PC-9 (cell line): ENCODE data around the gene AKR1C1. TPM values are rescaled to one million over a fixed set of nuclear protein-coding genes. Genes with fewer than 3 reads are reported as not detected.
"Not testable (repeated sequence)": the region's sequence is repeated elsewhere in the genome, so short reads cannot be mapped to it uniquely, and the experiment has no call there.

Experiments
- BruUV-seq: library from RNA; stranded (reverse); fragments of 400-500 nt; replicated peaks from 2 replicates; lab custom pipeline; 2021; lab: Mats Ljungman, UMichigan
- CTCF ChIA-PET: fragments of 300-600 bp; sonication (Branson Sonifier 250); formaldehyde crosslinking; loops from one replicate; lab custom pipeline; 2022; ENCODE audit warnings: antibody characterized with exemption; lab: Charles Lee
- POLR2A ChIA-PET: fragments of 300-600 bp; sonication (Branson Sonifier 250); formaldehyde crosslinking; loops from one replicate; lab custom pipeline; 2022; ENCODE audit warnings: antibody characterized with exemption; ENCODE audit not compliant: unreplicated experiment; lab: Charles Lee
- DNase-seq, 2 experiments: peaks; one replicate each; pipeline versions ENCODE4 v3.0.0 to v3.0.0-alpha.2; 2015 to 2022; ENCODE audit warnings: mixed read lengths in 1 of 2
- H2AFZ ChIP-seq: fragments of 200-600 bp; sonication (generic); 2 replicates; pipeline ENCODE4 v1.8.1; 2017; ENCODE audit warnings: antibody characterized with exemption
- H3F3A ChIP-seq: fragments of 200-600 bp; sonication (generic); 2 replicates; pipeline ENCODE4 v1.8.1; 2017; ENCODE audit warnings: antibody characterized with exemption, mild to moderate bottlenecking, low read depth; ENCODE audit not compliant: insufficient read depth
- H3K27ac ChIP-seq: fragments of 200-600 bp; sonication (generic); 2 replicates; pipeline ENCODE4 v1.6.1; 2016; ENCODE audit warnings: mixed run types
- H3K27me3 ChIP-seq: fragments of 200-600 bp; sonication (generic); 2 replicates; pipeline ENCODE4 v1.6.1; 2016; ENCODE audit warnings: low read depth, mixed run types; ENCODE audit not compliant: insufficient read depth
- H3K36me3 ChIP-seq: fragments of 200-600 bp; sonication (generic); 2 replicates; pipeline ENCODE4 v1.6.1; 2016; ENCODE audit warnings: low read depth, mixed run types
- H3K4me1 ChIP-seq: fragments of 200-600 bp; sonication (generic); replicated peaks from 2 replicates; pipeline ENCODE4 v1.6.1; 2016; ENCODE audit warnings: mixed run types; ENCODE audit not compliant: insufficient read depth
- H3K4me2 ChIP-seq: fragments of 200-600 bp; sonication (generic); 2 replicates; pipeline ENCODE4 v1.6.1; 2017; ENCODE audit warnings: mixed run types
- H3K4me3 ChIP-seq: fragments of 200-600 bp; sonication (generic); 2 replicates; pipeline ENCODE4 v1.6.1; 2016; ENCODE audit warnings: mixed run types
- H3K79me2 ChIP-seq: fragments of 200-600 bp; sonication (generic); 2 replicates; pipeline ENCODE4 v1.6.1; 2017; ENCODE audit warnings: low read depth, mixed run types
- H3K9me2 ChIP-seq: fragments of 200-600 bp; sonication (generic); 2 replicates; pipeline ENCODE4 v1.8.1; 2017; ENCODE audit warnings: mild to moderate bottlenecking; ENCODE audit not compliant: insufficient read depth
- H3K9me3 ChIP-seq: fragments of 200-600 bp; sonication (generic); 2 replicates; pipeline ENCODE4 v1.8.1; 2016; ENCODE audit warnings: low read depth; ENCODE audit not compliant: insufficient read depth
- H4K20me1 ChIP-seq: fragments of 200-600 bp; sonication (generic); 2 replicates; pipeline ENCODE4 v1.8.1; 2017; ENCODE audit not compliant: insufficient read depth
- CTCF ChIP-seq: fragments of 200-600 bp; sonication (generic); conservative IDR thresholded peaks from 2 replicates; pipeline ENCODE4 v1.6.1; 2017; ENCODE audit warnings: mixed run types, antibody characterized with exemption, mild to moderate bottlenecking, moderate library complexity
- EZH2 ChIP-seq: fragments of 200-600 bp; sonication (generic); IDR thresholded peaks from 2 replicates; pipeline ENCODE4 v1.8.0; 2017; ENCODE audit warnings: antibody characterized with exemption, low read depth
- intact Hi-C: fragments of 100-400 bp; cut with micrococcal nuclease; formaldehyde crosslinking; loops from one replicate; pipeline ENCODE4 v1.10.0; 2022; ENCODE audit not compliant: unreplicated experiment
- total RNA-seq: library from RNA; stranded (reverse); gene quantifications from 2 replicates; pipeline ENCODE4 v1.2.3, GENCODE V29; 2021

The AKR1C1 gene
- total RNA-seq, 1 experiment from 2014 or later = 1,313 TPM

GRCh38 chr10:5008857-5009548, 45.8 kb downstream of the AKR1C1 start:
- DNase-seq = peak; percentile 66 to 90
- Histone ChIP-seq H3K4me2 (peak overlapping the region; percentile 70), H3K4me1 (peaks cover 52% of the 10 kb centered on the region), H3K4me3 (peak overlapping the region; percentile 24; the same call in 1 of the 2 replicates), H3K27ac (peak overlapping the region; percentile 97), H3K79me2 (peaks cover 44% of the 10 kb centered on the region), H3F3A (peaks cover 21% of the 10 kb centered on the region)
- H3K9me3 ChIP-seq, H2AFZ ChIP-seq, H3K36me3 ChIP-seq, H3K27me3 ChIP-seq, H4K20me1 ChIP-seq, intact Hi-C loops, H3K9me2 ChIP-seq: not testable (repeated sequence)
- CTCF ChIA-PET = interaction anchor here (0.6 kb wide), 1 partner anchor 1272 kb away, joined by 6 read pairs; no protein-coding TSS in a partner anchor
- BruUV-seq = TSS peak; percentile 0
- POLR2A ChIA-PET = interaction anchor here (0.5 kb wide), 1 partner anchor 805 kb away, joined by 28 read pairs; no protein-coding TSS in a partner anchor

- CTCF ChIA-PET, POLR2A ChIA-PET, H3K4me3 ChIP-seq, H3K36me3 ChIP-seq, DNase-seq, H3K27me3 ChIP-seq, H3K9me2 ChIP-seq, H2AFZ ChIP-seq, H4K20me1 ChIP-seq, H3K9me3 ChIP-seq: not testable (repeated sequence)
- intact Hi-C loops = loop anchor here (10.0 kb wide), 2 partner anchors 375 to 425 kb away; no protein-coding TSS in a partner anchor
- TSS peak; percentile 78 for BruUV-seq
- H3K4me2 ChIP-seq = peak overlapping the region; percentile 73
- peaks cover 21% of the 10 kb centered on the region for H3F3A ChIP-seq
- H3K27ac ChIP-seq = peak overlapping the region; percentile 100
- H3K4me1 ChIP-seq = peaks cover 60% of the 10 kb centered on the region
- peaks cover 52% of the 10 kb centered on the region for H3K79me2 ChIP-seq
These were observed 46.8 kb downstream of the AKR1C1 start for GRCh38 chr10:5010043-5010442.

GRCh38 chr10:5011392-5011791, 48.2 kb downstream of the AKR1C1 start:
- Histone ChIP-seq H3K4me3 (peak overlapping the region; percentile 26; the same call in 1 of the 2 replicates), H3F3A (peaks cover 19% of the 10 kb centered on the region), H3K27ac (peak overlapping the region; percentile 100), H3K79me2 (peaks cover 54% of the 10 kb centered on the region), H3K4me1 (peaks cover 65% of the 10 kb centered on the region), H3K4me2 (peak overlapping the region; percentile 73)
- CTCF ChIA-PET, H3K9me2 ChIP-seq, H2AFZ ChIP-seq, BruUV-seq, H3K9me3 ChIP-seq, H3K27me3 ChIP-seq, DNase-seq, H3K36me3 ChIP-seq, H4K20me1 ChIP-seq: not testable (repeated sequence)
- POLR2A ChIA-PET = interaction anchor here (0.6 to 0.8 kb wide), 4 partner anchors 68 to 948 kb away, joined by 3 to 6 read pairs (median 4); no protein-coding TSS in a partner anchor
- intact Hi-C loops = loop anchor here (10.0 kb wide), 2 partner anchors 373 to 423 kb away; no protein-coding TSS in a partner anchor

- Histone ChIP-seq H3K4me1 (peaks cover 69% of the 10 kb centered on the region), H3K4me2 (peak overlapping the region; percentile 73), H3K4me3 (peak overlapping the region; percentile 44; the same call in 1 of the 2 replicates)
These were observed 49.4 kb downstream of the AKR1C1 start for GRCh38 chr10:5012595-5012994.

More at GRCh38 chr10:5012595-5012994, 49.4 kb downstream of the AKR1C1 start:
- Histone ChIP-seq H3K36me3 (peaks cover 5% of the 10 kb centered on the region; the same call in 1 of the 2 replicates), H4K20me1 (no peaks in the 10 kb centered on the region), H3K27me3 (no peaks in the 10 kb centered on the region), H3K27ac (peak overlapping the region; percentile 100), H3K9me2 (no peaks in the 10 kb centered on the region; the same call in 1 of the 2 replicates), H3K79me2 (peaks cover 65% of the 10 kb centered on the region), H3K9me3 (peaks cover 3% of the 10 kb centered on the region; the same call in 1 of the 2 replicates), H3F3A (peaks cover 24% of the 10 kb centered on the region), H2AFZ (no peak overlapping the region)
- no peak for DNase-seq
- TF ChIP-seq EZH2 (no peak), CTCF (no peak)
- no TSS peak for BruUV-seq
- intact Hi-C loops = loop anchor here (10.0 kb wide), 2 partner anchors 372 to 422 kb away; no protein-coding TSS in a partner anchor
- CTCF ChIA-PET = no interaction called here
- POLR2A ChIA-PET = no interaction called here
